ENCODE measurements around the gene C1orf159. TPM values are rescaled to one million over a fixed set of nuclear protein-coding genes. Genes with fewer than 3 reads are reported as not detected.

C1orf159 gene
- total and polyA plus RNA-seq, 4 donors: 4.4 to 27.0 (median 16.1) TPM

GRCh38 chr1:1042835-1043234, 73.1 kb downstream of the C1orf159 start:
- H3K27me3 ChIP-seq (ENCODE audit: control insufficient read depth, insufficient read depth, low read length): peaks cover 4% of the 10 kb centered on the region
- H3K4me3 ChIP-seq (ENCODE audit: low read depth, low read length): no peak overlapping the region
- H3K36me3 ChIP-seq (ENCODE audit: control insufficient read depth, insufficient read depth, low read length): peaks cover 79% of the 10 kb centered on the region
- DNase-seq (ENCODE audit: low read depth in 4 of 6, low spot score in 6 of 6): no peak
- peaks cover 27% of the 10 kb centered on the region for H3K4me1 ChIP-seq (ENCODE audit: control insufficient read depth, insufficient read depth, low read length)
- H3K27ac ChIP-seq (ENCODE audit: low read depth, low read length): no peak overlapping the region
- no peaks in the 10 kb centered on the region for H3K9me3 ChIP-seq (ENCODE audit: control insufficient read depth, insufficient read depth, low read length)
- WGBS (ENCODE audit: insufficient coverage): 86% methylated on average over 10 of the region's 10 CpGs

GRCh38 chr1:1041873-1042272, 74.0 kb downstream of the C1orf159 start:
- peaks cover 4% of the 10 kb centered on the region for H3K27me3 ChIP-seq (ENCODE audit: control insufficient read depth, insufficient read depth, low read length)
- no peak overlapping the region for H3K27ac ChIP-seq (ENCODE audit: low read depth, low read length)
- peaks cover 79% of the 10 kb centered on the region for H3K36me3 ChIP-seq (ENCODE audit: control insufficient read depth, insufficient read depth, low read length)
- DNase-seq (ENCODE audit: low read depth in 4 of 6, low spot score in 6 of 6): no peak
- 94% methylated on average over 23 of the region's 25 CpGs for WGBS (ENCODE audit: insufficient coverage)
- H3K4me1 ChIP-seq (ENCODE audit: control insufficient read depth, insufficient read depth, low read length): peaks cover 31% of the 10 kb centered on the region
- H3K9me3 ChIP-seq (ENCODE audit: control insufficient read depth, insufficient read depth, low read length): no peaks in the 10 kb centered on the region
- no peak overlapping the region for H3K4me3 ChIP-seq (ENCODE audit: low read depth, low read length)

GRCh38 chr1:1041092-1041523, 74.8 kb downstream of the C1orf159 start:
- no peak overlapping the region for H3K4me3 ChIP-seq (ENCODE audit: low read depth, low read length)
- no peak overlapping the region for H3K27ac ChIP-seq (ENCODE audit: low read depth, low read length)
- H3K27me3 ChIP-seq (ENCODE audit: control insufficient read depth, insufficient read depth, low read length): peaks cover 4% of the 10 kb centered on the region
- H3K9me3 ChIP-seq (ENCODE audit: control insufficient read depth, insufficient read depth, low read length): no peaks in the 10 kb centered on the region
- 35% methylated on average over 54 of the region's 60 CpGs for WGBS (ENCODE audit: insufficient coverage)
- DNase-seq (ENCODE audit: low read depth in 4 of 6, low spot score in 6 of 6): no peak
- H3K4me1 ChIP-seq (ENCODE audit: control insufficient read depth, insufficient read depth, low read length): peaks cover 38% of the 10 kb centered on the region
- H3K36me3 ChIP-seq (ENCODE audit: control insufficient read depth, insufficient read depth, low read length): peaks cover 79% of the 10 kb centered on the region

- Histone ChIP-seq H3K27ac (ENCODE audit: low read depth, low read length) (no peak overlapping the region), H3K4me3 (ENCODE audit: low read depth, low read length) (peak overlapping the region; percentile 24), H3K36me3 (ENCODE audit: control insufficient read depth, insufficient read depth, low read length) (peaks cover 79% of the 10 kb centered on the region), H3K4me1 (ENCODE audit: control insufficient read depth, insufficient read depth, low read length) (peaks cover 46% of the 10 kb centered on the region), H3K27me3 (ENCODE audit: control insufficient read depth, insufficient read depth, low read length) (peaks cover 4% of the 10 kb centered on the region), H3K9me3 (ENCODE audit: control insufficient read depth, insufficient read depth, low read length) (no peaks in the 10 kb centered on the region)
- peak in 2 of 6 donors; percentile 91 to 94 for DNase-seq (ENCODE audit: low read depth in 4 of 6, low spot score in 6 of 6)
- 8% methylated on average over 82 of the region's 99 CpGs for WGBS (ENCODE audit: insufficient coverage)
Observed at GRCh38 chr1:1040004-1040991, 75.6 kb downstream of the C1orf159 start.

- H3K36me3 ChIP-seq (ENCODE audit: control insufficient read depth, insufficient read depth, low read length): peaks cover 76% of the 10 kb centered on the region
- no peak overlapping the region for H3K27ac ChIP-seq (ENCODE audit: low read depth, low read length)
- peaks cover 54% of the 10 kb centered on the region for H3K4me1 ChIP-seq (ENCODE audit: control insufficient read depth, insufficient read depth, low read length)
- WGBS (ENCODE audit: insufficient coverage): 51% methylated on average over 13 of the region's 17 CpGs
- no peaks in the 10 kb centered on the region for H3K9me3 ChIP-seq (ENCODE audit: control insufficient read depth, insufficient read depth, low read length)
- H3K4me3 ChIP-seq (ENCODE audit: low read depth, low read length): no peak overlapping the region
- DNase-seq (ENCODE audit: low read depth in 4 of 6, low spot score in 6 of 6): peak in 1 of 6 donors; percentile 23
- peaks cover 4% of the 10 kb centered on the region for H3K27me3 ChIP-seq (ENCODE audit: control insufficient read depth, insufficient read depth, low read length)
Observed at GRCh38 chr1:1039145-1039910, 76.6 kb downstream of the C1orf159 start.

GRCh38 chr1:1038694-1039093, 77.2 kb downstream of the C1orf159 start:
- H3K27ac ChIP-seq (ENCODE audit: low read depth, low read length): no peak overlapping the region

GRCh38 chr1:1037366-1038327, 78.2 kb downstream of the C1orf159 start:
- 93% methylated on average over 18 of the region's 30 CpGs for WGBS (ENCODE audit: insufficient coverage)
- Histone ChIP-seq H3K36me3 (ENCODE audit: control insufficient read depth, insufficient read depth, low read length) (peaks cover 60% of the 10 kb centered on the region), H3K27me3 (ENCODE audit: control insufficient read depth, insufficient read depth, low read length) (peaks cover 6% of the 10 kb centered on the region), H3K27ac (ENCODE audit: low read depth, low read length) (no peak overlapping the region), H3K4me3 (ENCODE audit: low read depth, low read length) (no peak overlapping the region), H3K9me3 (ENCODE audit: control insufficient read depth, insufficient read depth, low read length) (no peaks in the 10 kb centered on the region), H3K4me1 (ENCODE audit: control insufficient read depth, insufficient read depth, low read length) (peaks cover 62% of the 10 kb centered on the region)
- DNase-seq (ENCODE audit: low read depth in 4 of 6, low spot score in 6 of 6): no peak

More at GRCh38 chr1:1038694-1039093, 77.2 kb downstream of the C1orf159 start:
- Histone ChIP-seq H3K36me3 (ENCODE audit: control insufficient read depth, insufficient read depth, low read length) (peaks cover 70% of the 10 kb centered on the region), H3K4me3 (ENCODE audit: low read depth, low read length) (no peak overlapping the region), H3K9me3 (ENCODE audit: control insufficient read depth, insufficient read depth, low read length) (no peaks in the 10 kb centered on the region), H3K4me1 (ENCODE audit: control insufficient read depth, insufficient read depth, low read length) (peaks cover 57% of the 10 kb centered on the region), H3K27me3 (ENCODE audit: control insufficient read depth, insufficient read depth, low read length) (peaks cover 6% of the 10 kb centered on the region)
- DNase-seq (ENCODE audit: low read depth in 4 of 6, low spot score in 6 of 6): no peak
- WGBS (ENCODE audit: insufficient coverage): 87% methylated on average over 3 of the region's 6 CpGs

GRCh38 chr1:1035291-1035943, 80.5 kb downstream of the C1orf159 start:
- Histone ChIP-seq H3K9me3 (ENCODE audit: control insufficient read depth, insufficient read depth, low read length) (no peaks in the 10 kb centered on the region), H3K36me3 (ENCODE audit: control insufficient read depth, insufficient read depth, low read length) (peaks cover 59% of the 10 kb centered on the region), H3K4me1 (ENCODE audit: control insufficient read depth, insufficient read depth, low read length) (peaks cover 79% of the 10 kb centered on the region), H3K27ac (ENCODE audit: low read depth, low read length) (no peak overlapping the region), H3K4me3 (ENCODE audit: low read depth, low read length) (no peak overlapping the region), H3K27me3 (ENCODE audit: control insufficient read depth, insufficient read depth, low read length) (peaks cover 6% of the 10 kb centered on the region)
- 91% methylated on average over 17 of the region's 19 CpGs for WGBS (ENCODE audit: insufficient coverage)
- no peak for DNase-seq (ENCODE audit: low read depth in 4 of 6, low spot score in 6 of 6)
